Endothelial cell of umbilical vein (primary cell): Measurements from ENCODE around the gene MON1A. TPM values are rescaled to one million over a fixed set of nuclear protein-coding genes. Genes with fewer than 3 reads are reported as not detected.

Experiments
- BruUV-seq: library from RNA; stranded (reverse); fragments of 400-500 nt; replicated peaks from 2 replicates; lab custom pipeline; 2021; lab: Mats Ljungman, UMichigan
- CTCF ChIA-PET: fragments of 300-600, 350-600 bp; sonication (Branson Sonifier 250); formaldehyde crosslinking; loops from one replicate; lab custom pipeline; 2021; ENCODE audit warnings: antibody characterized with exemption, inconsistent platforms; lab: Charles Lee
- POLR2A ChIA-PET: fragments of 300-600, 350-600 bp; sonication (Branson Sonifier 250); formaldehyde crosslinking; loops from one replicate; lab custom pipeline; 2021; ENCODE audit warnings: antibody characterized with exemption, inconsistent platforms; lab: Charles Lee
- DNase-seq: peaks from one replicate; pipeline ENCODE4 v3.0.0-alpha.2; 2011; ENCODE audit warnings: low read depth, low spot score
- FAIRE-seq: peaks from 2 replicates; lab custom pipeline; 2011; peaks lifted over from hg19 to GRCh38; lab: Jason Lieb, UNC
- H2AFZ ChIP-seq: 2 replicates; pipeline ENCODE4 v1.6.0; 2012; ENCODE audit warnings: low read depth, low read length, control low read depth, inconsistent platforms
- H3K27ac ChIP-seq: 2 replicates; pipeline ENCODE4 v1.5.1; 2011; ENCODE audit warnings: low read depth, mild to moderate bottlenecking, control low read depth, low read length, moderate library complexity; ENCODE audit not compliant: insufficient read depth
- H3K27me3 ChIP-seq, 2 experiments: 2 replicates each; pipeline versions ENCODE4 v1.6.0 to v1.6.1; 2011; ENCODE audit warnings: low read length in 2 of 2, mixed read lengths in 1 of 2; ENCODE audit not compliant: control insufficient read depth in 2 of 2, insufficient read depth in 2 of 2
- H3K36me3 ChIP-seq, 2 experiments: 2 replicates in 1 of 2; 3 replicates in 1 of 2; pipeline ENCODE4 v1.5.1; 2011; ENCODE audit warnings: low read length in 2 of 2, mild to moderate bottlenecking in 1 of 2, moderate library complexity in 1 of 2; ENCODE audit not compliant: control insufficient read depth in 2 of 2, insufficient read depth in 2 of 2; ENCODE audit errors: extremely low read depth in 1 of 2
- H3K4me1 ChIP-seq: 3 replicates; pipeline ENCODE4 v1.5.1; 2011; ENCODE audit warnings: mild to moderate bottlenecking, low read length; ENCODE audit not compliant: control insufficient read depth, insufficient read depth; ENCODE audit errors: extremely low read depth
- H3K4me2 ChIP-seq: 2 replicates; pipeline ENCODE4 v1.6.1; 2011; ENCODE audit warnings: low read length, control low read depth, mixed read lengths; ENCODE audit not compliant: insufficient read depth
- H3K4me3 ChIP-seq, 3 experiments: fragments of 200-600 bp in 1 of 3; sonication (generic), shearing (Covaris generic) in 1 of 3; replicated peaks in 1 of 3; 2 replicates each; pipeline ENCODE4 v1.5.1; 2011 to 2016; ENCODE audit warnings: control low read depth in 3 of 3, low read length in 3 of 3, mild to moderate bottlenecking in 2 of 3, inconsistent platforms in 1 of 3, low read depth in 1 of 3, moderate library complexity in 1 of 3; ENCODE audit not compliant: insufficient read depth in 1 of 3
- H3K79me2 ChIP-seq: 2 replicates; pipeline ENCODE4 v1.6.0; 2012; ENCODE audit warnings: low read length, inconsistent platforms; ENCODE audit not compliant: control insufficient read depth, insufficient read depth
- H3K9ac ChIP-seq: replicated peaks from 2 replicates; pipeline ENCODE3; 2011; ENCODE audit warnings: low read length, control low read depth; ENCODE audit not compliant: insufficient read depth; ENCODE audit errors: extremely low read depth
- H3K9me1 ChIP-seq: replicated peaks from 3 replicates; pipeline ENCODE4 v1.6.0; 2011; ENCODE audit warnings: mild to moderate bottlenecking, low read length; ENCODE audit not compliant: control insufficient read depth, insufficient read depth; ENCODE audit errors: extremely low read depth
- H3K9me3 ChIP-seq: replicated peaks from 2 replicates; pipeline ENCODE4 v1.5.1; 2012; ENCODE audit warnings: low read length, inconsistent platforms; ENCODE audit not compliant: control insufficient read depth, insufficient read depth
- H4K20me1 ChIP-seq: replicated peaks from 2 replicates; pipeline ENCODE3; 2011; ENCODE audit warnings: mild to moderate bottlenecking, low read length; ENCODE audit not compliant: control insufficient read depth, insufficient read depth; ENCODE audit errors: extremely low read depth
- EZH2 ChIP-seq: IDR thresholded peaks from 2 replicates; pipeline ENCODE4 v1.6.1; 2012; ENCODE audit warnings: borderline replicate concordance, low read depth, mild to moderate bottlenecking, moderate library complexity, low read length, inconsistent platforms; ENCODE audit not compliant: severe bottlenecking
- FOS ChIP-seq: IDR thresholded peaks from 2 replicates; pipeline ENCODE4 v1.6.1; 2011; ENCODE audit warnings: mild to moderate bottlenecking, low read length, moderate library complexity, borderline replicate concordance; ENCODE audit not compliant: insufficient read depth
- GATA2 ChIP-seq: IDR thresholded peaks from 2 replicates; pipeline ENCODE4 v1.7.0; 2011; ENCODE audit warnings: low read depth, mild to moderate bottlenecking, moderate library complexity, mixed read lengths, low read length; ENCODE audit not compliant: insufficient read length, insufficient read depth
- JUN ChIP-seq: IDR thresholded peaks from 2 replicates; pipeline ENCODE4 v1.6.1; 2011; ENCODE audit warnings: borderline replicate concordance, low read depth; ENCODE audit not compliant: insufficient read length, insufficient read depth
- MYC ChIP-seq: IDR thresholded peaks from one replicate; pipeline ENCODE4 v1.6.1; 2011; ENCODE audit warnings: mild to moderate bottlenecking, low read depth, low read length
- POLR2A ChIP-seq: IDR thresholded peaks from 2 replicates; pipeline ENCODE4 v1.6.1; 2012; ENCODE audit warnings: low read depth, mild to moderate bottlenecking, control low read depth, low read length
- POLR2AphosphoS5 ChIP-seq: IDR thresholded peaks from 2 replicates; pipeline ENCODE4 v1.6.1; 2012; ENCODE audit warnings: low read depth, mild to moderate bottlenecking, control low read depth, low read length, moderate library complexity; ENCODE audit not compliant: insufficient read depth
- dilution Hi-C: fragments of 300-500 bp; cut with MboI; formaldehyde crosslinking; loops from one replicate; pipeline ENCODE4 v1.15.0; 2019; ENCODE audit warnings: low sequenced_read_pairs; ENCODE audit not compliant: extremely low pct_ligation_motif_present
- intact Hi-C: fragments of 100-400 bp; cut with micrococcal nuclease; formaldehyde crosslinking; loops from one replicate; pipeline ENCODE4 v1.10.0; 2022
- polyA plus RNA-seq, 4 experiments: library from polyadenylated mRNA; depleted of rRNA in 3 of 4; stranded (reverse) in 3 of 4; unstranded in 1 of 4; fragments of >200 nt; gene quantifications; 2 replicates each; pipeline versions ENCODE4 v1.2.1 to v1.2.3, GENCODE V29; 2011 to 2012; ENCODE audit warnings: missing spikeins in 1 of 4
- total RNA-seq: library from RNA; stranded (reverse); gene quantifications from 2 replicates; pipeline ENCODE4 v1.2.3, GENCODE V29; 2021
- TF ChIP-seq, protein P1 (sequence below), 2 donors: IDR thresholded peaks; 1 replicate in 1 of 2; 2 replicates in 1 of 2; pipeline ENCODE4 v1.5.1; 2011; ENCODE audit warnings: low read length in 2 of 2, mild to moderate bottlenecking in 2 of 2, moderate library complexity in 2 of 2, control low read depth in 1 of 2, inconsistent platforms in 1 of 2, low read depth in 1 of 2; ENCODE audit not compliant: insufficient read depth in 1 of 2; ENCODE audit errors: extremely low read depth in 1 of 2
- TF ChIP-seq, protein P2 (sequence below): IDR thresholded peaks from 2 replicates; pipeline ENCODE4 v1.6.1; 2011; ENCODE audit not compliant: insufficient read depth, insufficient read length

Gene MON1A
- total and polyA plus RNA-seq, 2 donors (not counting 3 experiments of a cell fraction or from before 2014, with no cell fraction given): 17.5 to 31.1 TPM

DNA sequence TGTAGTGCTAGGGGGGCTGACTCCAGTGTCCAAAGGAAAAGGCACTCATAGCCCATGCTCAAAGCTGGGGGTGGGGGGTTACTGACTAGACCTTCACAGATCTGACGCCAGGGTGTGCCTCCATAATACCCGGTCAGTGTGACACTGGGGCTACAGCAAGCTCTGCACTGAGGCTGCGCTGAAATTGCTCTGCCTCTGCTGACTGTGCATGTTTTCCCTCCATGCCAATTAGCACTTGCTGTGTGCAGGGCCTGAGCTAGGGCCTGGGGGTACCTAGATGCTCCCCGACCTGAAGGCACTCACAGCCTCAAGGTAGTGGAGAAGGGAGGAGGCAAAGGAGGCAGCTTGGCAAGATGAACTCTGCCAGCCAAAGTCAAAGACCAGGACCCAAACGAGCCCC is 65.1 kb downstream of the MON1A start:
- no peak for FAIRE-seq
- no TSS peak for BruUV-seq
- dilution Hi-C loops (no loop called here), intact Hi-C loops (no loop called here)
- H3K9me3 ChIP-seq: no peaks in the 10 kb centered on the region
- no peak overlapping the region for H3K4me3 ChIP-seq
- H3K4me2 ChIP-seq: no peak overlapping the region
- H3K79me2 ChIP-seq: no peaks in the 10 kb centered on the region
- H3K9me1 ChIP-seq: no peaks in the 10 kb centered on the region
- ChIA-PET CTCF (no interaction called here), POLR2A (no interaction called here)
- TF ChIP-seq, protein P1, sequence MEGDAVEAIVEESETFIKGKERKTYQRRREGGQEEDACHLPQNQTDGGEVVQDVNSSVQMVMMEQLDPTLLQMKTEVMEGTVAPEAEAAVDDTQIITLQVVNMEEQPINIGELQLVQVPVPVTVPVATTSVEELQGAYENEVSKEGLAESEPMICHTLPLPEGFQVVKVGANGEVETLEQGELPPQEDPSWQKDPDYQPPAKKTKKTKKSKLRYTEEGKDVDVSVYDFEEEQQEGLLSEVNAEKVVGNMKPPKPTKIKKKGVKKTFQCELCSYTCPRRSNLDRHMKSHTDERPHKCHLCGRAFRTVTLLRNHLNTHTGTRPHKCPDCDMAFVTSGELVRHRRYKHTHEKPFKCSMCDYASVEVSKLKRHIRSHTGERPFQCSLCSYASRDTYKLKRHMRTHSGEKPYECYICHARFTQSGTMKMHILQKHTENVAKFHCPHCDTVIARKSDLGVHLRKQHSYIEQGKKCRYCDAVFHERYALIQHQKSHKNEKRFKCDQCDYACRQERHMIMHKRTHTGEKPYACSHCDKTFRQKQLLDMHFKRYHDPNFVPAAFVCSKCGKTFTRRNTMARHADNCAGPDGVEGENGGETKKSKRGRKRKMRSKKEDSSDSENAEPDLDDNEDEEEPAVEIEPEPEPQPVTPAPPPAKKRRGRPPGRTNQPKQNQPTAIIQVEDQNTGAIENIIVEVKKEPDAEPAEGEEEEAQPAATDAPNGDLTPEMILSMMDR (IDR thresholded peaks at IDR 0.05; ENCODE audit: extremely low read depth in 1 of 2, insufficient read depth in 1 of 2, low read depth in 1 of 2, low read length in 2 of 2): no peak
- TF ChIP-seq GATA2 (no peak), POLR2AphosphoS5 (no peak), MYC (no peak), JUN (no peak), POLR2A (no peak), FOS (no peak), EZH2 (no peak)
- TF ChIP-seq, protein P2, sequence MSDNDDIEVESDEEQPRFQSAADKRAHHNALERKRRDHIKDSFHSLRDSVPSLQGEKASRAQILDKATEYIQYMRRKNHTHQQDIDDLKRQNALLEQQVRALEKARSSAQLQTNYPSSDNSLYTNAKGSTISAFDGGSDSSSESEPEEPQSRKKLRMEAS: no peak
- H3K27ac ChIP-seq: no peak overlapping the region
- H3K4me1 ChIP-seq: no peaks in the 10 kb centered on the region
- H3K9ac ChIP-seq: no peak overlapping the region
- no peaks in the 10 kb centered on the region for H4K20me1 ChIP-seq
- no peaks in the 10 kb centered on the region for H3K36me3 ChIP-seq
- H3K27me3 ChIP-seq: peaks cover 15 to 25% of the 10 kb centered on the region in 2 experiments
- no peak for DNase-seq
- H2AFZ ChIP-seq: no peak overlapping the region
